ENCODE measurements around the gene TBCCD1.
"Not testable (repeated sequence)": the region's sequence is repeated elsewhere in the genome, so short reads cannot be mapped to it uniquely, and the experiment has no call there.

TBCCD1 gene

DNA sequence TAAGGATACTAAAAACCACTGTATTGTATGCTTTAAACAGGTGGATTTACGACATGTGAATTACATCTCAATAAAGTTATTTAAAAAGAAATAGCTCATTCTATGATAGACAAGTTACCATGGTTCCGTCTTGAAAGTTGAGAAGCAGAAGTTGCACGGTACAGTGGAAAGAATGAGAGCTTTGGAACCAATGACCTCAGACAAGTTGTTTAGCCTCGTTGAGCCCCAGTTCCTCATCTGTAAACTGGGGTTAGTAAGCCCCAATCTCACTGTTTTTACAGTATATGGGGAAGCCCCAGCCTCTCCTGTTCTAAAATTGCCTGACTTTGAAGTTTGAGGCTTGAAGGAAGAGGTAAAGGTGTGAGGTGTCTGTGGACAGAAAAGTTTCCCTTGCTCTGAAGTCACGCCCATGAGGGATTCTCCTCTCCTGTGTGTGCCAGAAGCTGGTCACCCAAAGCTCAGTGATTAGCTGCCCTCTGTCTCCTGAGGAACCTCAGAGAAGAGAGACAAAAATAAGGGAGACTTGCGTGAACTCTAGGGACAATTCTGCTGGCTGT lies 32.9 kb downstream of the TBCCD1 start:
- Histone ChIP-seq H3K27me3 (no peaks in the 10 kb centered on the region), H3K4me3 (no peak overlapping the region), H3K9me3 (no peaks in the 10 kb centered on the region), H3K4me1 (peaks cover 0 to 7% (median 0%) of the 10 kb centered on the region in 4 donors), H3K36me3 (peaks cover 0 to 6% (median 0%) of the 10 kb centered on the region in 3 donors), H3K27ac (no peak overlapping the region)
- DNase-seq: no peak
- TF ChIP-seq CTCF (IDR thresholded peaks at IDR 0.05): no peak
- intact Hi-C loops (cut with DNase I; ENCODE audit: low total_unique reads): no loop called here

- DNase-seq: no peak
- intact Hi-C loops (cut with DNase I; ENCODE audit: low total_unique reads): no loop called here
- H3K9me3 ChIP-seq: no peaks in the 10 kb centered on the region
- H3K4me1 ChIP-seq: peaks cover 0 to 7% (median 0%) of the 10 kb centered on the region in 4 donors
- TF ChIP-seq CTCF (IDR thresholded peaks at IDR 0.05): no peak
- no peaks in the 10 kb centered on the region for H3K27me3 ChIP-seq
- H3K4me3 ChIP-seq: no peak overlapping the region
- no peak overlapping the region for H3K27ac ChIP-seq
- no peaks in the 10 kb centered on the region for H3K36me3 ChIP-seq
These were observed 34.5 kb downstream of the TBCCD1 start for GRCh38 chr3:186532598-186533072.

DNA sequence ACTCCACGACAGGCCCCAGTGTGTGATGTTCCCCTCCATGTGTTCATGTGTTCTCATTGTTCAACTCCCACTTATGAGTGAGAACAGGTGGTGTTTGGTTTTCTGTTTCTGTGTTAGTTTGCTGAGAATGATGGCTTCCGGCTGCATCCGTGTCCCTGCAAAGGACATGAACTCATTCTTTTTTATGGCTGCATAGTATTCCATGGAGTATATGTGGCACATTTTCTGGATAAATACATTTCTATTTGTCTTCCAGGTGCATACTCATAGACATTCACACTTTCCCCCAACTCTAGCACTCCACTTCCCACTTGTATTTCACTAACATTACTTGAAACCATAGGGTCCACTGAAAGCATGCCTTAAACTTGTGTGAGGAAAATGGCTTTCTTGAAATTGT lies 35.4 kb downstream of the TBCCD1 start:
- H3K4me3 ChIP-seq; intact Hi-C loops (cut with DNase I; ENCODE audit: low total_unique reads); H3K27ac ChIP-seq; H3K36me3 ChIP-seq; H3K27me3 ChIP-seq; DNase-seq; H3K4me1 ChIP-seq; H3K9me3 ChIP-seq: not testable (repeated sequence)

- intact Hi-C loops (cut with DNase I; ENCODE audit: low total_unique reads): no loop called here
- no peak overlapping the region for H3K27ac ChIP-seq
- TF ChIP-seq CTCF (IDR thresholded peaks at IDR 0.05): no peak
These were observed 36.7 kb downstream of the TBCCD1 start for GRCh38 chr3:186530415-186530814.

GRCh38 chr3:186529201-186529999 lies 37.7 kb downstream of the TBCCD1 start:
- no peaks in the 10 kb centered on the region for H3K9me3 ChIP-seq

More at GRCh38 chr3:186530415-186530814, 36.7 kb downstream of the TBCCD1 start:
- H3K36me3 ChIP-seq: no peaks in the 10 kb centered on the region
- H3K9me3 ChIP-seq: no peaks in the 10 kb centered on the region
- DNase-seq: no peak
- no peaks in the 10 kb centered on the region for H3K4me1 ChIP-seq
- no peaks in the 10 kb centered on the region for H3K27me3 ChIP-seq
- no peak overlapping the region for H3K4me3 ChIP-seq

More at GRCh38 chr3:186529201-186529999, 37.7 kb downstream of the TBCCD1 start:
- Histone ChIP-seq H3K4me1 (no peaks in the 10 kb centered on the region), H3K36me3 (no peaks in the 10 kb centered on the region), H3K27me3 (no peaks in the 10 kb centered on the region), H3K27ac (no peak overlapping the region), H3K4me3 (no peak overlapping the region)
- intact Hi-C loops (cut with DNase I; ENCODE audit: low total_unique reads): no loop called here
- no peak for DNase-seq
- TF ChIP-seq CTCF (IDR thresholded peaks at IDR 0.05): no peak
